BJ (cell line): ENCODE results near the gene ACBD4. TPM values are rescaled to one million over a fixed set of nuclear protein-coding genes. Genes with fewer than 3 reads are reported as not detected.

Experiments
- polyA plus RNA-seq: library from polyadenylated mRNA; depleted of rRNA; stranded (reverse); fragments of >200 nt; gene quantifications from 2 replicates; pipeline ENCODE4 v1.2.3, GENCODE V29; 2011; rRNA removed
- small RNA-seq: library from RNA; depleted of rRNA; stranded (forward); fragments of <200 nt; gene quantifications from one replicate; pipeline ENCODE3, GENCODE V24; 2012; ENCODE audit warnings: low replicate concordance, low read depth; ENCODE audit not compliant: insufficient read length

ACBD4 gene
- polyA plus RNA-seq, 1 experiment: 7.3 TPM

Small RNA genes within 50 kb of the gene (small RNA-seq; reads per million reads assigned to genes)
- gene MIR6784: not detected

Other genes starting within 250 kb of the ACBD4 start
- 72.0 and 121 TPM in 2 replicates for gene EFTUD2, start 236.2 kb upstream of the ACBD4 start, polyA plus RNA-seq
- 0.13 and 0.23 TPM in 2 replicates for gene GFAP, start 220.2 kb upstream of the ACBD4 start, polyA plus RNA-seq
- 5.5 and 10.6 TPM in 2 replicates for gene KIF18B, start 187.9 kb upstream of the ACBD4 start, polyA plus RNA-seq
- 0.39 and 0.50 TPM in 2 replicates for gene C1QL1, start 167.4 kb upstream of the ACBD4 start, polyA plus RNA-seq
- gene DCAKD, start 84.1 kb upstream of the ACBD4 start, polyA plus RNA-seq: 25.4 and 44.2 TPM in 2 replicates
- gene NMT1, start 74.4 kb upstream of the ACBD4 start, polyA plus RNA-seq: 48.1 and 62.5 TPM in 2 replicates
- 47.5 and 81.6 TPM in 2 replicates for gene PLCD3, start 3.2 kb upstream of the ACBD4 start, polyA plus RNA-seq
- gene HEXIM1, start 12.8 kb downstream of the ACBD4 start, polyA plus RNA-seq: 16.0 and 16.7 TPM in 2 replicates
- 3.9 and 6.3 TPM in 2 replicates for gene HEXIM2, start 26.2 kb downstream of the ACBD4 start, polyA plus RNA-seq
- gene FMNL1, start 86.2 kb downstream of the ACBD4 start, polyA plus RNA-seq: 2.0 TPM in 2 replicates
- gene SPATA32, start 126.4 kb downstream of the ACBD4 start, polyA plus RNA-seq: not detected in 2 replicates
- 4.5 and 6.5 TPM in 2 replicates for gene MAP3K14, start 181.3 kb downstream of the ACBD4 start, polyA plus RNA-seq